K562 (cell line): Measurements from ENCODE around the gene ADAMTS6. TPM values are rescaled to one million over a fixed set of nuclear protein-coding genes. Genes with fewer than 3 reads are reported as not detected.

Experiments
- ATF1 ChIP-seq, 2 experiments: fragments of 450-650 bp in 1 of 2; IDR thresholded peaks; 2 replicates each; pipeline ENCODE4 v1.6.1; 2016; ENCODE audit warnings: missing compliant biosample characterization in 1 of 2, missing genetic modification characterization in 1 of 2
- CBFA2T2 ChIP-seq: fragments of 450-650 bp; conservative IDR thresholded peaks from 2 replicates; pipeline ENCODE4 v1.6.1; 2017; ENCODE audit warnings: mild to moderate bottlenecking
- CBX8 ChIP-seq: fragments of 200-600 bp; sonication (generic); IDR thresholded peaks from 2 replicates; pipeline ENCODE4 v1.6.1; 2012; ENCODE audit warnings: borderline replicate concordance, mixed run types, low read depth, mild to moderate bottlenecking, moderate library complexity, mixed read lengths, low read length, control low read depth, inconsistent platforms; ENCODE audit not compliant: poor library complexity, severe bottlenecking; ENCODE audit errors: extremely low read depth
- ETV6 ChIP-seq, 3 experiments: fragments of 150-350 bp in 1 of 3; sonication (generic) in 1 of 3; formaldehyde crosslinking in 1 of 3; IDR thresholded peaks; 2 replicates each; pipeline versions ENCODE4 v1.6.1 to v1.8.0; 2014 to 2022; ENCODE audit warnings: borderline replicate concordance in 2 of 3, low read depth in 2 of 3, antibody characterized with exemption in 1 of 3, low read length in 1 of 3, mild to moderate bottlenecking in 1 of 3, missing genetic modification reagents in 1 of 3
- FOSL1 ChIP-seq: fragments of 200-800 bp; sonication (Bioruptor generic); conservative IDR thresholded peaks from 2 replicates; pipeline ENCODE4 v1.6.1; 2016; ENCODE audit warnings: missing genetic modification characterization, missing compliant biosample characterization
- FOXK1 ChIP-seq: sonication (generic); formaldehyde crosslinking; IDR thresholded peaks from 2 replicates; pipeline ENCODE4 v1.8.0; 2022; ENCODE audit warnings: missing genetic modification reagents, mild to moderate bottlenecking, borderline replicate concordance
- GTF2A2 ChIP-seq: IDR thresholded peaks from 2 replicates; pipeline ENCODE4 v1.6.1; 2016; ENCODE audit warnings: mild to moderate bottlenecking, missing genetic modification characterization, missing compliant biosample characterization
- HDAC6 ChIP-seq: IDR thresholded peaks from 2 replicates; pipeline ENCODE4 v1.6.1; 2012; ENCODE audit warnings: low read depth, mild to moderate bottlenecking, control low read depth, inconsistent platforms, low read length, moderate library complexity
- MIER1 ChIP-seq: fragments of 450-650 bp; IDR thresholded peaks from 2 replicates; pipeline ENCODE4 v1.6.1; 2016; ENCODE audit warnings: antibody characterized with exemption, mild to moderate bottlenecking, low read depth
- RBM17 ChIP-seq: fragments of 200-400 bp; formaldehyde crosslinking; IDR thresholded peaks from 2 replicates; pipeline ENCODE4 v1.6.1; 2017; ENCODE audit warnings: low read depth, mild to moderate bottlenecking, low read length, borderline replicate concordance
- SMARCA4 ChIP-seq: fragments of 450-650 bp; IDR thresholded peaks from 2 replicates; pipeline ENCODE4 v1.6.1; 2016
- TAL1 ChIP-seq: fragments of 450-650 bp; IDR thresholded peaks from 2 replicates; pipeline ENCODE4 v1.6.1; 2016; ENCODE audit warnings: mild to moderate bottlenecking
- TEAD1 ChIP-seq, 2 experiments: fragments of 450-650 bp in 1 of 2; sonication (generic) in 1 of 2; formaldehyde crosslinking; IDR thresholded peaks; 2 replicates each; pipeline versions ENCODE4 v1.4.0 to v1.8.0; 2020 to 2022; ENCODE audit warnings: mild to moderate bottlenecking in 2 of 2, missing genetic modification reagents in 1 of 2
- ZNF124 ChIP-seq: sonication (generic); formaldehyde crosslinking; IDR thresholded peaks from 2 replicates; pipeline ENCODE4 v1.8.1; 2022; ENCODE audit warnings: missing genetic modification reagents
- ZNF133 ChIP-seq: fragments of 250-450 bp; sonication (Bioruptor Pico); IDR thresholded peaks from 2 replicates; pipeline ENCODE4 v1.4.0; 2020; ENCODE audit warnings: mild to moderate bottlenecking
- ZNF324 ChIP-seq: fragments of 250-450 bp; sonication (Bioruptor Pico); IDR thresholded peaks from 2 replicates; pipeline ENCODE4 v1.4.0; 2020; ENCODE audit warnings: mild to moderate bottlenecking
- polyA plus RNA-seq, 8 experiments: library from polyadenylated mRNA; depleted of rRNA in 4 of 8; stranded (reverse) in 5 of 8; unstranded in 3 of 8; fragments of >200 nt; fragmentation: Nextera tagmentation in 2 of 8; fragmentation: Illumina TruSeq in 1 of 8; extraction: Ambion mirVana in 2 of 8; extraction: Trizol in 1 of 8; gene quantifications; 2 replicates each; pipeline versions ENCODE4 v1.2.1 to v1.2.3, GENCODE V29; 2011 to 2014; ENCODE audit warnings: inconsistent platforms in 1 of 8, missing spikeins in 1 of 8
- total RNA-seq, 7 experiments: library from RNA; depleted of rRNA in 6 of 7; stranded (reverse); fragments of >200 nt in 6 of 7; fragmentation: Illumina TruSeq in 2 of 7; extraction: Trizol in 2 of 7; gene quantifications; 2 replicates each; pipeline versions ENCODE4 v1.2.1 to v1.2.3, GENCODE V29; 2011 to 2021; ENCODE audit warnings: low replicate concordance in 1 of 7
- TF ChIP-seq, protein P1 (sequence below), 2 experiments: fragments of 450-650 bp in 1 of 2; sonication (generic) in 1 of 2; formaldehyde crosslinking in 1 of 2; IDR thresholded peaks in 1 of 2; conservative IDR thresholded peaks in 1 of 2; 2 replicates each; pipeline versions ENCODE4 v1.6.1 to v1.8.1; 2016 to 2023; ENCODE audit warnings: mild to moderate bottlenecking in 2 of 2, moderate library complexity in 2 of 2, inconsistent platforms in 1 of 2, missing genetic modification reagents in 1 of 2
- TF ChIP-seq, protein P2 (sequence below): fragments of 200-800 bp; sonication (Bioruptor generic); IDR thresholded peaks from 2 replicates; pipeline ENCODE4 v1.6.1; 2017; ENCODE audit warnings: missing genetic modification characterization, missing compliant biosample characterization
- TF ChIP-seq, protein P3 (sequence below): fragments of 250-450 bp; sonication (Bioruptor Pico); IDR thresholded peaks from 2 replicates; pipeline ENCODE4 v1.4.0; 2020; ENCODE audit warnings: mild to moderate bottlenecking, moderate library complexity, borderline replicate concordance
- TF ChIP-seq, protein P4 (sequence below): fragments of 450-650 bp; IDR thresholded peaks from 2 replicates; pipeline ENCODE4 v1.6.1; 2016; ENCODE audit warnings: mild to moderate bottlenecking

ADAMTS6 gene
- total and polyA plus RNA-seq, 9 of the 15 experiments (the other 6 are each of a cell fraction or from before 2014, with no cell fraction given): 0.57 to 5.3 (median 1.5) TPM

DNA sequence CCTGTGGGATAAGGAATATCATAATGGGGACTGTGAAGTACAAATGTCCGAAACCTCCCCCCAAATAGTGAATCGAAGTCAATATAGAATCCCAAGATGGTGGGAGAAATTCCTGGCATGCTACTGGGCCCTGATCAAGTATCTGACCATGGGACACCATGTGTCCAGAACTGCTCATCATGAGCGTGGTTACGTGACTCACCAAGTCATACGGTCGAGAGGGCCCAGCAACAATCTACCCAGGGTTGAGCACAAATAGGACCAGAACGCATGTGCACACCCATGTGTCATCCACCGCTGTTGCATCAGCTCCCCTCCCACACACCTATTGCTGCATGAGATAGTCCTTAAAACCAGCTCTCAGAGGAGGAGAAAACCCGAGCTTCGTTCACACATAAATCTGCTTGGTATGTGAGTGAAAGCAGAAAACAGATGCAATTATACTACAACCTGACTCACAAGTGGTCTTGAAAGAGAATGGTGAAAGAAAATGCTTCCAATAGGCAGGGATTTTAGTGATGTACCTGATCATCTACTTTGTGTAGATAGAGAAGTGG, 359.8 kb downstream of the ADAMTS6 start (continued):
- TF ChIP-seq ZNF133 (CRISPR knock-in tag) (no peak), ATF1 (CRISPR knock-in tag; IDR thresholded peaks at IDR 0.05) (no peak), ATF1 (tag; IDR thresholded peaks at IDR 0.05) (peak; percentile 54), ZNF124 (CRISPR knock-in tag) (no peak), TEAD1 (CRISPR knock-in tag; IDR thresholded peaks at IDR 0.05) (peak; percentile 53 to 73; a peak in 2 of 4 replicates), FOSL1 (peak; percentile 99), GTF2A2 (no peak), RBM17 (no peak), HDAC6 (no peak), ZNF324 (CRISPR knock-in tag) (no peak), CBX8 (no peak), SMARCA4 (peak; percentile 57; the same call in 1 of the 2 replicates), FOXK1 (peak; percentile 86), CBFA2T2 (peak; percentile 49), ETV6 (IDR thresholded peaks at IDR 0.05; ENCODE audit: borderline replicate concordance in 1 of 2, low read depth in 2 of 2, low read length in 1 of 2) (no peak), ETV6 (CRISPR knock-in tag; IDR thresholded peaks at IDR 0.05; ENCODE audit: borderline replicate concordance) (peak; percentile 49; the same call in 1 of the 2 replicates), TAL1 (no peak), MIER1 (no peak)
- TF ChIP-seq, protein P1, sequence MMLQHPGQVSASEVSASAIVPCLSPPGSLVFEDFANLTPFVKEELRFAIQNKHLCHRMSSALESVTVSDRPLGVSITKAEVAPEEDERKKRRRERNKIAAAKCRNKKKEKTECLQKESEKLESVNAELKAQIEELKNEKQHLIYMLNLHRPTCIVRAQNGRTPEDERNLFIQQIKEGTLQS (IDR thresholded peaks at IDR 0.05): peak; percentile 98
- TF ChIP-seq, protein P1 (CRISPR knock-in tag; conservative IDR thresholded peaks at IDR 0.05): no peak; the same call in 1 of the 2 replicates
- TF ChIP-seq, protein P2, sequence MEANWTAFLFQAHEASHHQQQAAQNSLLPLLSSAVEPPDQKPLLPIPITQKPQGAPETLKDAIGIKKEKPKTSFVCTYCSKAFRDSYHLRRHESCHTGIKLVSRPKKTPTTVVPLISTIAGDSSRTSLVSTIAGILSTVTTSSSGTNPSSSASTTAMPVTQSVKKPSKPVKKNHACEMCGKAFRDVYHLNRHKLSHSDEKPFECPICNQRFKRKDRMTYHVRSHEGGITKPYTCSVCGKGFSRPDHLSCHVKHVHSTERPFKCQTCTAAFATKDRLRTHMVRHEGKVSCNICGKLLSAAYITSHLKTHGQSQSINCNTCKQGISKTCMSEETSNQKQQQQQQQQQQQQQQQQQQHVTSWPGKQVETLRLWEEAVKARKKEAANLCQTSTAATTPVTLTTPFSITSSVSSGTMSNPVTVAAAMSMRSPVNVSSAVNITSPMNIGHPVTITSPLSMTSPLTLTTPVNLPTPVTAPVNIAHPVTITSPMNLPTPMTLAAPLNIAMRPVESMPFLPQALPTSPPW (CRISPR knock-in tag): peak; percentile 58
- TF ChIP-seq, protein P3, sequence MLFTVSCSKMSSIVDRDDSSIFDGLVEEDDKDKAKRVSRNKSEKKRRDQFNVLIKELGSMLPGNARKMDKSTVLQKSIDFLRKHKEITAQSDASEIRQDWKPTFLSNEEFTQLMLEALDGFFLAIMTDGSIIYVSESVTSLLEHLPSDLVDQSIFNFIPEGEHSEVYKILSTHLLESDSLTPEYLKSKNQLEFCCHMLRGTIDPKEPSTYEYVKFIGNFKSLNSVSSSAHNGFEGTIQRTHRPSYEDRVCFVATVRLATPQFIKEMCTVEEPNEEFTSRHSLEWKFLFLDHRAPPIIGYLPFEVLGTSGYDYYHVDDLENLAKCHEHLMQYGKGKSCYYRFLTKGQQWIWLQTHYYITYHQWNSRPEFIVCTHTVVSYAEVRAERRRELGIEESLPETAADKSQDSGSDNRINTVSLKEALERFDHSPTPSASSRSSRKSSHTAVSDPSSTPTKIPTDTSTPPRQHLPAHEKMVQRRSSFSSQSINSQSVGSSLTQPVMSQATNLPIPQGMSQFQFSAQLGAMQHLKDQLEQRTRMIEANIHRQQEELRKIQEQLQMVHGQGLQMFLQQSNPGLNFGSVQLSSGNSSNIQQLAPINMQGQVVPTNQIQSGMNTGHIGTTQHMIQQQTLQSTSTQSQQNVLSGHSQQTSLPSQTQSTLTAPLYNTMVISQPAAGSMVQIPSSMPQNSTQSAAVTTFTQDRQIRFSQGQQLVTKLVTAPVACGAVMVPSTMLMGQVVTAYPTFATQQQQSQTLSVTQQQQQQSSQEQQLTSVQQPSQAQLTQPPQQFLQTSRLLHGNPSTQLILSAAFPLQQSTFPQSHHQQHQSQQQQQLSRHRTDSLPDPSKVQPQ (CRISPR knock-in tag): no peak
- TF ChIP-seq, protein P4, sequence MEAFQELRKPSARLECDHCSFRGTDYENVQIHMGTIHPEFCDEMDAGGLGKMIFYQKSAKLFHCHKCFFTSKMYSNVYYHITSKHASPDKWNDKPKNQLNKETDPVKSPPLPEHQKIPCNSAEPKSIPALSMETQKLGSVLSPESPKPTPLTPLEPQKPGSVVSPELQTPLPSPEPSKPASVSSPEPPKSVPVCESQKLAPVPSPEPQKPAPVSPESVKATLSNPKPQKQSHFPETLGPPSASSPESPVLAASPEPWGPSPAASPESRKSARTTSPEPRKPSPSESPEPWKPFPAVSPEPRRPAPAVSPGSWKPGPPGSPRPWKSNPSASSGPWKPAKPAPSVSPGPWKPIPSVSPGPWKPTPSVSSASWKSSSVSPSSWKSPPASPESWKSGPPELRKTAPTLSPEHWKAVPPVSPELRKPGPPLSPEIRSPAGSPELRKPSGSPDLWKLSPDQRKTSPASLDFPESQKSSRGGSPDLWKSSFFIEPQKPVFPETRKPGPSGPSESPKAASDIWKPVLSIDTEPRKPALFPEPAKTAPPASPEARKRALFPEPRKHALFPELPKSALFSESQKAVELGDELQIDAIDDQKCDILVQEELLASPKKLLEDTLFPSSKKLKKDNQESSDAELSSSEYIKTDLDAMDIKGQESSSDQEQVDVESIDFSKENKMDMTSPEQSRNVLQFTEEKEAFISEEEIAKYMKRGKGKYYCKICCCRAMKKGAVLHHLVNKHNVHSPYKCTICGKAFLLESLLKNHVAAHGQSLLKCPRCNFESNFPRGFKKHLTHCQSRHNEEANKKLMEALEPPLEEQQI: no peak
